HepG2 (cell line): ENCODE data around the gene SLC25A17. TPM values are rescaled to one million over a fixed set of nuclear protein-coding genes. Genes with fewer than 3 reads are reported as not detected.

Experiments
- ATAC-seq: fragments of 200-7000 bp; cut with Tn5 transposase; 3 replicates; pipeline ENCODE4 v1.9.1; 2020; ENCODE audit warnings: mild to moderate bottlenecking, moderate library complexity
- BruUV-seq: library from RNA; stranded (reverse); fragments of 400-500 nt; replicated peaks from 2 replicates; lab custom pipeline; 2021; lab: Mats Ljungman, UMichigan
- CTCF ChIA-PET: fragments of 300-600 bp; formaldehyde crosslinking; extraction: SDS; loops from one replicate; lab custom pipeline; 2021; ENCODE audit warnings: low total read pairs, inconsistent platforms, low intra/inter-chr PET ratio; lab: Yijun Ruan, JAX
- POLR2A ChIA-PET: fragments of 350-600 bp; sonication (Branson Sonifier 250); formaldehyde crosslinking; loops from one replicate; lab custom pipeline; 2020; ENCODE audit warnings: antibody characterized with exemption, inconsistent platforms; lab: Yijun Ruan, JAX
- DNase-seq: peaks from one replicate; pipeline ENCODE4 v3.0.0-alpha.2; 2015; ENCODE audit warnings: low spot score
- FAIRE-seq: peaks from 3 replicates; lab custom pipeline; 2011; peaks lifted over from hg19 to GRCh38; lab: Jason Lieb, UNC
- H2AFZ ChIP-seq: one replicate; pipeline ENCODE4 v1.6.1; 2011; ENCODE audit warnings: low read length, inconsistent platforms
- H3K27ac ChIP-seq: fragments of 300-600 bp; 3 replicates; pipeline ENCODE4 v1.8.0; 2011; ENCODE audit warnings: mixed run types, mild to moderate bottlenecking, mixed read lengths, low read length, inconsistent platforms; ENCODE audit not compliant: insufficient read depth; ENCODE audit errors: extremely low read length
- H3K27me3 ChIP-seq, 2 experiments: fragments of 200-600 bp in 1 of 2; 2 replicates in 1 of 2; 3 replicates in 1 of 2; pipeline versions ENCODE4 v1.6.0 to v1.8.0; 2011; ENCODE audit warnings: low read length in 2 of 2, mild to moderate bottlenecking in 2 of 2, moderate library complexity in 2 of 2, inconsistent platforms in 1 of 2; ENCODE audit not compliant: insufficient read depth in 2 of 2, control insufficient read depth in 1 of 2
- H3K36me3 ChIP-seq, 2 experiments: fragments of 200-600 bp in 1 of 2; replicated peaks in 1 of 2; 2 replicates in 1 of 2; 3 replicates in 1 of 2; pipeline versions ENCODE4 v1.5.1 to v1.8.0; 2011; ENCODE audit warnings: low read length in 2 of 2, inconsistent platforms in 1 of 2; ENCODE audit not compliant: insufficient read depth in 2 of 2, control insufficient read depth in 1 of 2
- H3K4me1 ChIP-seq: 2 replicates; pipeline ENCODE4 v1.5.1; 2012; ENCODE audit warnings: low read length, inconsistent platforms; ENCODE audit not compliant: insufficient read depth
- H3K4me2 ChIP-seq: 2 replicates; pipeline ENCODE4 v1.6.0; 2011; ENCODE audit warnings: low read depth, low read length, inconsistent platforms
- H3K4me3 ChIP-seq, 3 experiments: fragments of 200-600 bp in 1 of 3; sonication (generic), shearing (Covaris generic) in 1 of 3; replicated peaks in 1 of 3; 2 replicates each; pipeline ENCODE4 v1.5.1; 2011 to 2016; ENCODE audit warnings: low read length in 3 of 3, inconsistent platforms in 2 of 3, low read depth in 2 of 3, mild to moderate bottlenecking in 2 of 3, control low read depth in 1 of 3, mixed read lengths in 1 of 3; ENCODE audit not compliant: insufficient read depth in 1 of 3
- H3K79me2 ChIP-seq: one replicate; pipeline ENCODE4 v1.6.1; 2011; ENCODE audit warnings: low read length, inconsistent platforms; ENCODE audit not compliant: insufficient read depth
- H3K9ac ChIP-seq: 2 replicates; pipeline ENCODE4 v1.6.0; 2011; ENCODE audit warnings: mild to moderate bottlenecking, low read depth, low read length, inconsistent platforms; ENCODE audit not compliant: insufficient read depth
- H3K9me3 ChIP-seq: 2 replicates; pipeline ENCODE4 v1.5.1; 2012; ENCODE audit warnings: mild to moderate bottlenecking, low read length
- H4K20me1 ChIP-seq: 2 replicates; pipeline ENCODE4 v1.6.0; 2011; ENCODE audit warnings: inconsistent platforms, mild to moderate bottlenecking, low read length, moderate library complexity; ENCODE audit not compliant: insufficient read depth
- CBX1 ChIP-seq: IDR thresholded peaks from one replicate; pipeline ENCODE4 v1.6.1; 2016; ENCODE audit warnings: antibody characterized with exemption, low read depth
- DNMT1 ChIP-seq: sonication (generic); formaldehyde crosslinking; IDR thresholded peaks from 2 replicates; pipeline ENCODE4 v1.5.1; 2020; ENCODE audit warnings: mild to moderate bottlenecking, missing genetic modification reagents
- NFKB2 ChIP-seq: sonication (generic); formaldehyde crosslinking; IDR thresholded peaks from 2 replicates; pipeline ENCODE4 v1.4.0; 2020; ENCODE audit warnings: missing genetic modification reagents, borderline replicate concordance
- NFYC ChIP-seq: IDR thresholded peaks from 2 replicates; pipeline ENCODE4 v1.6.1; 2016; ENCODE audit warnings: missing genetic modification reagents, missing compliant biosample characterization
- PHF8 ChIP-seq: sonication (generic); formaldehyde crosslinking; IDR thresholded peaks from 2 replicates; pipeline ENCODE4 v1.5.0; 2020; ENCODE audit warnings: missing genetic modification reagents
- POGZ ChIP-seq: sonication (generic); formaldehyde crosslinking; IDR thresholded peaks from 2 replicates; pipeline ENCODE4 v1.4.0; 2020; ENCODE audit warnings: mild to moderate bottlenecking, missing genetic modification reagents
- SMC3 ChIP-seq: IDR thresholded peaks from 2 replicates; pipeline ENCODE4 v1.6.1; 2011; ENCODE audit warnings: low read length, improper control_type of control experiment
- SOX13 ChIP-seq, 3 experiments: fragments of 450-650 bp in 1 of 3; sonication (generic) in 1 of 3; formaldehyde crosslinking in 1 of 3; IDR thresholded peaks in 2 of 3; conservative IDR thresholded peaks in 1 of 3; 2 replicates each; pipeline versions ENCODE4 v1.5.0 to v1.6.1; 2016 to 2020; ENCODE audit warnings: antibody characterized with exemption in 1 of 3, mild to moderate bottlenecking in 1 of 3, missing compliant biosample characterization in 1 of 3, missing genetic modification reagents in 1 of 3, moderate library complexity in 1 of 3
- SRF ChIP-seq: IDR thresholded peaks from 2 replicates; pipeline ENCODE4 v1.6.1; 2011; ENCODE audit warnings: mild to moderate bottlenecking, low read depth, low read length, moderate library complexity
- TRAFD1 ChIP-seq: sonication (generic); formaldehyde crosslinking; IDR thresholded peaks from 2 replicates; pipeline ENCODE4 v1.5.1; 2020; ENCODE audit warnings: missing genetic modification reagents, mild to moderate bottlenecking, borderline replicate concordance
- ZBTB20 ChIP-seq: sonication (generic); formaldehyde crosslinking; IDR thresholded peaks from 2 replicates; pipeline ENCODE4 v1.8.1; 2023; ENCODE audit warnings: missing genetic modification reagents, low read depth, mild to moderate bottlenecking, borderline replicate concordance
- ZNF660 ChIP-seq: sonication (generic); formaldehyde crosslinking; IDR thresholded peaks from 2 replicates; pipeline ENCODE4 v1.5.1; 2020; ENCODE audit warnings: mild to moderate bottlenecking, low read depth, missing genetic modification reagents, borderline replicate concordance
- WGBS: methylation state at CpG from one replicate; pipeline ENCODE4 v1.1.6; 2017; ENCODE audit warnings: low lambda C conversion rate; 5-methylcytosine and 5-hydroxymethylcytosine counted together
- in situ Hi-C: cut with HindIII; loops from 2 replicates; pipeline ENCODE4 v1.10.0; 2017; ENCODE audit warnings: low pct_unique_long_range_greater_than_20kb; ENCODE audit not compliant: extremely low pct_ligation_motif_present
- intact Hi-C: fragments of 100-400 bp; cut with micrococcal nuclease; formaldehyde crosslinking; loops from one replicate; pipeline ENCODE4 v1.10.0; 2022; ENCODE audit not compliant: unreplicated experiment
- polyA plus RNA-seq, 8 experiments: library from polyadenylated mRNA; depleted of rRNA in 3 of 8; stranded (reverse) in 7 of 8; unstranded in 1 of 8; fragments of >200 nt; fragmentation: Illumina TruSeq in 4 of 8; extraction: Trizol in 4 of 8; gene quantifications; 2 replicates each; pipeline versions ENCODE4 v1.2.1 to v1.2.3, GENCODE V29; 2011 to 2016; ENCODE audit warnings: low read depth in 4 of 8, missing spikeins in 1 of 8, mixed read lengths in 1 of 8; ENCODE audit not compliant: insufficient read depth in 1 of 8
- total RNA-seq, 5 experiments: library from RNA; depleted of rRNA; stranded (reverse); fragments of >200 nt; fragmentation: Illumina TruSeq; extraction: Trizol; gene quantifications; 2 replicates each; pipeline ENCODE4 v1.2.3, GENCODE V29; 2016; ENCODE audit warnings: low read depth in 1 of 5
- TF ChIP-seq, protein P1 (sequence below): fragments of 450-650 bp; IDR thresholded peaks from 2 replicates; pipeline ENCODE4 v1.6.1; 2017; ENCODE audit warnings: mild to moderate bottlenecking
- TF ChIP-seq, protein P2 (sequence below): sonication (generic); formaldehyde crosslinking; IDR thresholded peaks from 2 replicates; pipeline ENCODE4 v1.4.0; 2020; ENCODE audit warnings: missing genetic modification reagents, borderline replicate concordance

The SLC25A17 gene
- total and polyA plus RNA-seq, 2 of the 13 experiments (the other 11 are each of a cell fraction or from before 2014, with no cell fraction given) = 15.7 to 27.9 TPM

GRCh38 chr22:40862013-40862412 lies 42.9 kb upstream of the SLC25A17 start, which contains the start of gene DNAJB7:
Gene DNAJB7, minus strand, starts transcription at chr22:40862113. Its CDS starts 119 bp downstream, at chr22:40861994.
- Histone ChIP-seq H3K4me1 (peaks cover 29% of the 10 kb centered on the region), H3K9me3 (no peaks in the 10 kb centered on the region), H4K20me1 (no peaks in the 10 kb centered on the region), H3K4me3 (no peak within 1 kb of the TSS), H3K4me2 (no peak within 1 kb of the TSS), H3K27ac (no peak within 1 kb of the TSS), H3K27me3 (no peaks in the 10 kb centered on the region; a peak in 1 of 5 replicates), H2AFZ (no peak within 1 kb of the TSS), H3K9ac (no peak within 1 kb of the TSS), H3K36me3 (peaks cover 0 to 6% of the 10 kb centered on the region in 2 experiments; a peak in 2 of 5 replicates), H3K79me2 (peaks cover 51% of the 10 kb centered on the region)
- ChIA-PET CTCF (no interaction called here), POLR2A (no interaction called here)
- DNase-seq (no peak), FAIRE-seq (no peak), ATAC-seq (no peak)
- WGBS = 85% methylated on average over 3 of the region's 3 CpGs
- no TSS peak for BruUV-seq
- intact Hi-C loops (no loop called here), in situ Hi-C loops (no loop called here)
- TF ChIP-seq PHF8 (no peak), POGZ (CRISPR knock-in tag) (no peak), SRF (no peak), ZBTB20 (CRISPR knock-in tag) (no peak), ZNF660 (CRISPR knock-in tag) (no peak), DNMT1 (CRISPR knock-in tag) (no peak), NFKB2 (no peak), TRAFD1 (CRISPR knock-in tag) (no peak), NFYC (no peak), SMC3 (no peak), SOX13 (IDR thresholded peaks at IDR 0.05) (no peak), SOX13 (CRISPR knock-in tag; conservative IDR thresholded peaks at IDR 0.05 in 1 of 2, IDR thresholded peaks at IDR 0.05 in 1 of 2) (no peak), CBX1 (no peak)
- TF ChIP-seq, protein P1, sequence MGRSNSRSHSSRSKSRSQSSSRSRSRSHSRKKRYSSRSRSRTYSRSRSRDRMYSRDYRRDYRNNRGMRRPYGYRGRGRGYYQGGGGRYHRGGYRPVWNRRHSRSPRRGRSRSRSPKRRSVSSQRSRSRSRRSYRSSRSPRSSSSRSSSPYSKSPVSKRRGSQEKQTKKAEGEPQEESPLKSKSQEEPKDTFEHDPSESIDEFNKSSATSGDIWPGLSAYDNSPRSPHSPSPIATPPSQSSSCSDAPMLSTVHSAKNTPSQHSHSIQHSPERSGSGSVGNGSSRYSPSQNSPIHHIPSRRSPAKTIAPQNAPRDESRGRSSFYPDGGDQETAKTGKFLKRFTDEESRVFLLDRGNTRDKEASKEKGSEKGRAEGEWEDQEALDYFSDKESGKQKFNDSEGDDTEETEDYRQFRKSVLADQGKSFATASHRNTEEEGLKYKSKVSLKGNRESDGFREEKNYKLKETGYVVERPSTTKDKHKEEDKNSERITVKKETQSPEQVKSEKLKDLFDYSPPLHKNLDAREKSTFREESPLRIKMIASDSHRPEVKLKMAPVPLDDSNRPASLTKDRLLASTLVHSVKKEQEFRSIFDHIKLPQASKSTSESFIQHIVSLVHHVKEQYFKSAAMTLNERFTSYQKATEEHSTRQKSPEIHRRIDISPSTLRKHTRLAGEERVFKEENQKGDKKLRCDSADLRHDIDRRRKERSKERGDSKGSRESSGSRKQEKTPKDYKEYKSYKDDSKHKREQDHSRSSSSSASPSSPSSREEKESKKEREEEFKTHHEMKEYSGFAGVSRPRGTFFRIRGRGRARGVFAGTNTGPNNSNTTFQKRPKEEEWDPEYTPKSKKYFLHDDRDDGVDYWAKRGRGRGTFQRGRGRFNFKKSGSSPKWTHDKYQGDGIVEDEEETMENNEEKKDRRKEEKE = no peak
- TF ChIP-seq, protein P2, sequence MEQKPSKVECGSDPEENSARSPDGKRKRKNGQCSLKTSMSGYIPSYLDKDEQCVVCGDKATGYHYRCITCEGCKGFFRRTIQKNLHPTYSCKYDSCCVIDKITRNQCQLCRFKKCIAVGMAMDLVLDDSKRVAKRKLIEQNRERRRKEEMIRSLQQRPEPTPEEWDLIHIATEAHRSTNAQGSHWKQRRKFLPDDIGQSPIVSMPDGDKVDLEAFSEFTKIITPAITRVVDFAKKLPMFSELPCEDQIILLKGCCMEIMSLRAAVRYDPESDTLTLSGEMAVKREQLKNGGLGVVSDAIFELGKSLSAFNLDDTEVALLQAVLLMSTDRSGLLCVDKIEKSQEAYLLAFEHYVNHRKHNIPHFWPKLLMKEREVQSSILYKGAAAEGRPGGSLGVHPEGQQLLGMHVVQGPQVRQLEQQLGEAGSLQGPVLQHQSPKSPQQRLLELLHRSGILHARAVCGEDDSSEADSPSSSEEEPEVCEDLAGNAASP (CRISPR knock-in tag) = no peak
